Endothelial cell of umbilical vein (primary cell): Measurements from ENCODE around the gene CAMKMT. TPM values are rescaled to one million over a fixed set of nuclear protein-coding genes. Genes with fewer than 3 reads are reported as not detected.

Experiments used
- BruUV-seq: library from RNA; stranded (reverse); fragments of 400-500 nt; replicated peaks from 2 replicates; lab custom pipeline; 2021; lab: Mats Ljungman, UMichigan
- CTCF ChIA-PET: fragments of 300-600, 350-600 bp; sonication (Branson Sonifier 250); formaldehyde crosslinking; loops from one replicate; lab custom pipeline; 2021; ENCODE audit warnings: antibody characterized with exemption, inconsistent platforms; lab: Charles Lee
- POLR2A ChIA-PET: fragments of 300-600, 350-600 bp; sonication (Branson Sonifier 250); formaldehyde crosslinking; loops from one replicate; lab custom pipeline; 2021; ENCODE audit warnings: antibody characterized with exemption, inconsistent platforms; lab: Charles Lee
- DNase-seq: peaks from one replicate; pipeline ENCODE4 v3.0.0-alpha.2; 2011; ENCODE audit warnings: low read depth, low spot score
- FAIRE-seq: peaks from 2 replicates; lab custom pipeline; 2011; peaks lifted over from hg19 to GRCh38; lab: Jason Lieb, UNC
- H2AFZ ChIP-seq: 2 replicates; pipeline ENCODE4 v1.6.0; 2012; ENCODE audit warnings: low read depth, low read length, control low read depth, inconsistent platforms
- H3K27ac ChIP-seq: 2 replicates; pipeline ENCODE4 v1.5.1; 2011; ENCODE audit warnings: low read depth, mild to moderate bottlenecking, control low read depth, low read length, moderate library complexity; ENCODE audit not compliant: insufficient read depth
- H3K27me3 ChIP-seq, 2 experiments: 2 replicates each; pipeline versions ENCODE4 v1.6.0 to v1.6.1; 2011; ENCODE audit warnings: low read length in 2 of 2, mixed read lengths in 1 of 2; ENCODE audit not compliant: control insufficient read depth in 2 of 2, insufficient read depth in 2 of 2
- H3K36me3 ChIP-seq, 2 experiments: 2 replicates in 1 of 2; 3 replicates in 1 of 2; pipeline ENCODE4 v1.5.1; 2011; ENCODE audit warnings: low read length in 2 of 2, mild to moderate bottlenecking in 1 of 2, moderate library complexity in 1 of 2; ENCODE audit not compliant: control insufficient read depth in 2 of 2, insufficient read depth in 2 of 2; ENCODE audit errors: extremely low read depth in 1 of 2
- H3K4me1 ChIP-seq: 3 replicates; pipeline ENCODE4 v1.5.1; 2011; ENCODE audit warnings: mild to moderate bottlenecking, low read length; ENCODE audit not compliant: control insufficient read depth, insufficient read depth; ENCODE audit errors: extremely low read depth
- H3K4me2 ChIP-seq: 2 replicates; pipeline ENCODE4 v1.6.1; 2011; ENCODE audit warnings: low read length, control low read depth, mixed read lengths; ENCODE audit not compliant: insufficient read depth
- H3K4me3 ChIP-seq, 3 experiments: fragments of 200-600 bp in 1 of 3; sonication (generic), shearing (Covaris generic) in 1 of 3; replicated peaks in 1 of 3; 2 replicates each; pipeline ENCODE4 v1.5.1; 2011 to 2016; ENCODE audit warnings: control low read depth in 3 of 3, low read length in 3 of 3, mild to moderate bottlenecking in 2 of 3, inconsistent platforms in 1 of 3, low read depth in 1 of 3, moderate library complexity in 1 of 3; ENCODE audit not compliant: insufficient read depth in 1 of 3
- H3K79me2 ChIP-seq: 2 replicates; pipeline ENCODE4 v1.6.0; 2012; ENCODE audit warnings: low read length, inconsistent platforms; ENCODE audit not compliant: control insufficient read depth, insufficient read depth
- H3K9ac ChIP-seq: replicated peaks from 2 replicates; pipeline ENCODE3; 2011; ENCODE audit warnings: low read length, control low read depth; ENCODE audit not compliant: insufficient read depth; ENCODE audit errors: extremely low read depth
- H3K9me1 ChIP-seq: replicated peaks from 3 replicates; pipeline ENCODE4 v1.6.0; 2011; ENCODE audit warnings: mild to moderate bottlenecking, low read length; ENCODE audit not compliant: control insufficient read depth, insufficient read depth; ENCODE audit errors: extremely low read depth
- H3K9me3 ChIP-seq: replicated peaks from 2 replicates; pipeline ENCODE4 v1.5.1; 2012; ENCODE audit warnings: low read length, inconsistent platforms; ENCODE audit not compliant: control insufficient read depth, insufficient read depth
- H4K20me1 ChIP-seq: replicated peaks from 2 replicates; pipeline ENCODE3; 2011; ENCODE audit warnings: mild to moderate bottlenecking, low read length; ENCODE audit not compliant: control insufficient read depth, insufficient read depth; ENCODE audit errors: extremely low read depth
- EZH2 ChIP-seq: IDR thresholded peaks from 2 replicates; pipeline ENCODE4 v1.6.1; 2012; ENCODE audit warnings: borderline replicate concordance, low read depth, mild to moderate bottlenecking, moderate library complexity, low read length, inconsistent platforms; ENCODE audit not compliant: severe bottlenecking
- FOS ChIP-seq: IDR thresholded peaks from 2 replicates; pipeline ENCODE4 v1.6.1; 2011; ENCODE audit warnings: mild to moderate bottlenecking, low read length, moderate library complexity, borderline replicate concordance; ENCODE audit not compliant: insufficient read depth
- GATA2 ChIP-seq: IDR thresholded peaks from 2 replicates; pipeline ENCODE4 v1.7.0; 2011; ENCODE audit warnings: low read depth, mild to moderate bottlenecking, moderate library complexity, mixed read lengths, low read length; ENCODE audit not compliant: insufficient read length, insufficient read depth
- JUN ChIP-seq: IDR thresholded peaks from 2 replicates; pipeline ENCODE4 v1.6.1; 2011; ENCODE audit warnings: borderline replicate concordance, low read depth; ENCODE audit not compliant: insufficient read length, insufficient read depth
- MYC ChIP-seq: IDR thresholded peaks from one replicate; pipeline ENCODE4 v1.6.1; 2011; ENCODE audit warnings: mild to moderate bottlenecking, low read depth, low read length
- POLR2A ChIP-seq: IDR thresholded peaks from 2 replicates; pipeline ENCODE4 v1.6.1; 2012; ENCODE audit warnings: low read depth, mild to moderate bottlenecking, control low read depth, low read length
- POLR2AphosphoS5 ChIP-seq: IDR thresholded peaks from 2 replicates; pipeline ENCODE4 v1.6.1; 2012; ENCODE audit warnings: low read depth, mild to moderate bottlenecking, control low read depth, low read length, moderate library complexity; ENCODE audit not compliant: insufficient read depth
- dilution Hi-C: fragments of 300-500 bp; cut with MboI; formaldehyde crosslinking; loops from one replicate; pipeline ENCODE4 v1.15.0; 2019; ENCODE audit warnings: low sequenced_read_pairs; ENCODE audit not compliant: extremely low pct_ligation_motif_present
- intact Hi-C: fragments of 100-400 bp; cut with micrococcal nuclease; formaldehyde crosslinking; loops from one replicate; pipeline ENCODE4 v1.10.0; 2022
- polyA plus RNA-seq, 4 experiments: library from polyadenylated mRNA; depleted of rRNA in 3 of 4; stranded (reverse) in 3 of 4; unstranded in 1 of 4; fragments of >200 nt; gene quantifications; 2 replicates each; pipeline versions ENCODE4 v1.2.1 to v1.2.3, GENCODE V29; 2011 to 2012; ENCODE audit warnings: missing spikeins in 1 of 4
- total RNA-seq: library from RNA; stranded (reverse); gene quantifications from 2 replicates; pipeline ENCODE4 v1.2.3, GENCODE V29; 2021
- TF ChIP-seq, protein P1 (sequence below): IDR thresholded peaks from 2 replicates; pipeline ENCODE4 v1.6.1; 2011; ENCODE audit not compliant: insufficient read depth, insufficient read length
- TF ChIP-seq, protein P2 (sequence below), 2 donors: IDR thresholded peaks; 1 replicate in 1 of 2; 2 replicates in 1 of 2; pipeline ENCODE4 v1.5.1; 2011; ENCODE audit warnings: low read length in 2 of 2, mild to moderate bottlenecking in 2 of 2, moderate library complexity in 2 of 2, control low read depth in 1 of 2, inconsistent platforms in 1 of 2, low read depth in 1 of 2; ENCODE audit not compliant: insufficient read depth in 1 of 2; ENCODE audit errors: extremely low read depth in 1 of 2

Gene CAMKMT
- total and polyA plus RNA-seq, 2 donors (not counting 3 experiments of a cell fraction or from before 2014, with no cell fraction given), result 4.1 to 10.7 TPM

DNA sequence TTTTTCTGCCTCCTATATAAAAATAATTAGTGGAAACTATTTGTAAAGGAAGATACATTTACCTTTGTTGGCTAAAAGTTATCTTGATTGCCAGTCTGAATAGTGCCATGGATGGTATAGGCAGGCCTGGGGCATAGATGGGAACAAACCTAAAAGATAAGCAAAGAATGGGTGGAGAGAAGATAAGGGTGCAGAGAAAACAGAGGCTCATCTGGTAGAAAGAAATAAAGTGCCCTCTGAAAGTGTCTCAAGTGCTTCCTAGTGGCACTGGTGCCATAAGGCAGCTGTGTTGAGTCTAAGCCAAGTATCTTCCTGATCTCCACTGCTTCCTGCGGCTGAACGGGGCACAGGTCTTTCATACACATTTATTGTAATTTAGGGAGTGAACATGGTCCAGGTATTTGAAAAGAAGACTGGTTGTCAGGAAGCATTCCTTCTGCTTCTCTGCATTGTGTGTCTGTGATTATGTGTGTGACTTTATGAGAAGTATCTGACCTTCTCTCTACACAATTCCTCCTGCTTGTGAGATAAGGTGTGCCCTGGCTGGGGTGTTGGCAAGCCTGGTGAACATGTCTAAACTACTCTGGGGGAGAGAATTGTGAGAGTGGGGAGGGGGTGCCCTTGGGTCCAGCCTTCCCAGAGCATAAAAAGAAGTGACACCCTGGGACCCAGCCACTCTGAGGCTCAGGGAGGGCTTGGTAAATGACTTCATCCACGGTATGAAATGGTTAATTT, 280.5 kb downstream of the CAMKMT start:
- no peaks in the 10 kb centered on the region for H3K79me2 ChIP-seq
- H3K4me2 ChIP-seq, result no peak overlapping the region
- no peaks in the 10 kb centered on the region for H3K4me1 ChIP-seq
- no peak overlapping the region for H3K4me3 ChIP-seq
- intact Hi-C loops (no loop called here), dilution Hi-C loops (no loop called here)
- H3K27me3 ChIP-seq, result no peaks in the 10 kb centered on the region
- no peaks in the 10 kb centered on the region for H3K9me1 ChIP-seq
- no peaks in the 10 kb centered on the region for H4K20me1 ChIP-seq
- H3K27ac ChIP-seq, result no peak overlapping the region
- TF ChIP-seq, protein P1, sequence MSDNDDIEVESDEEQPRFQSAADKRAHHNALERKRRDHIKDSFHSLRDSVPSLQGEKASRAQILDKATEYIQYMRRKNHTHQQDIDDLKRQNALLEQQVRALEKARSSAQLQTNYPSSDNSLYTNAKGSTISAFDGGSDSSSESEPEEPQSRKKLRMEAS, result no peak
- TF ChIP-seq FOS (no peak), MYC (no peak), JUN (no peak), POLR2AphosphoS5 (no peak), GATA2 (no peak), POLR2A (no peak), EZH2 (no peak)
- TF ChIP-seq, protein P2, sequence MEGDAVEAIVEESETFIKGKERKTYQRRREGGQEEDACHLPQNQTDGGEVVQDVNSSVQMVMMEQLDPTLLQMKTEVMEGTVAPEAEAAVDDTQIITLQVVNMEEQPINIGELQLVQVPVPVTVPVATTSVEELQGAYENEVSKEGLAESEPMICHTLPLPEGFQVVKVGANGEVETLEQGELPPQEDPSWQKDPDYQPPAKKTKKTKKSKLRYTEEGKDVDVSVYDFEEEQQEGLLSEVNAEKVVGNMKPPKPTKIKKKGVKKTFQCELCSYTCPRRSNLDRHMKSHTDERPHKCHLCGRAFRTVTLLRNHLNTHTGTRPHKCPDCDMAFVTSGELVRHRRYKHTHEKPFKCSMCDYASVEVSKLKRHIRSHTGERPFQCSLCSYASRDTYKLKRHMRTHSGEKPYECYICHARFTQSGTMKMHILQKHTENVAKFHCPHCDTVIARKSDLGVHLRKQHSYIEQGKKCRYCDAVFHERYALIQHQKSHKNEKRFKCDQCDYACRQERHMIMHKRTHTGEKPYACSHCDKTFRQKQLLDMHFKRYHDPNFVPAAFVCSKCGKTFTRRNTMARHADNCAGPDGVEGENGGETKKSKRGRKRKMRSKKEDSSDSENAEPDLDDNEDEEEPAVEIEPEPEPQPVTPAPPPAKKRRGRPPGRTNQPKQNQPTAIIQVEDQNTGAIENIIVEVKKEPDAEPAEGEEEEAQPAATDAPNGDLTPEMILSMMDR (IDR thresholded peaks at IDR 0.05; ENCODE audit: extremely low read depth in 1 of 2, insufficient read depth in 1 of 2, low read depth in 1 of 2, low read length in 2 of 2), result no peak
- ChIA-PET CTCF (interaction anchor here (1.4 kb wide), 1 partner anchor 163 kb away, joined by 3 read pairs; no protein-coding TSS in a partner anchor), POLR2A (no interaction called here)
- no peak for FAIRE-seq
- H2AFZ ChIP-seq, result no peak overlapping the region
- no peak overlapping the region for H3K9ac ChIP-seq
- no peaks in the 10 kb centered on the region for H3K36me3 ChIP-seq
- BruUV-seq, result no TSS peak
- no peak for DNase-seq
- no peaks in the 10 kb centered on the region for H3K9me3 ChIP-seq
